Sigmoid colon (tissue), 7 donors: ENCODE measurements around the gene ARHGEF19. TPM values are rescaled to one million over a fixed set of nuclear protein-coding genes. Genes with fewer than 3 reads are reported as not detected.
"Not testable (repeated sequence)": the region's sequence is repeated elsewhere in the genome, so short reads cannot be mapped to it uniquely, and the experiment has no call there.

ENCODE experiments used
- DNase-seq: peaks from one replicate; pipeline ENCODE4 v3.0.0-alpha.2; 2019
- H3K27ac ChIP-seq, 4 donors: fragments of 200-600 bp; sonication (generic); one replicate each; pipeline ENCODE4 v1.5.1; 2016 to 2019; ENCODE audit warnings: mild to moderate bottlenecking in 1 of 4
- H3K27me3 ChIP-seq, 3 donors: fragments of 200-600 bp; sonication (generic); one replicate each; pipeline ENCODE4 v1.5.1; 2019; ENCODE audit warnings: mild to moderate bottlenecking in 1 of 3
- H3K36me3 ChIP-seq, 4 donors: fragments of 200-600 bp; sonication (generic); one replicate each; pipeline ENCODE4 v1.5.1; 2016 to 2019
- H3K4me1 ChIP-seq, 4 donors: fragments of 200-600 bp; sonication (generic); one replicate each; pipeline ENCODE4 v1.5.1; 2017 to 2019
- H3K4me3 ChIP-seq, 4 donors: fragments of 200-600 bp; sonication (generic); one replicate each; pipeline ENCODE4 v1.5.1; 2017 to 2019; ENCODE audit warnings: mild to moderate bottlenecking in 2 of 4, moderate library complexity in 1 of 4
- H3K9me3 ChIP-seq, 4 donors: fragments of 200-600 bp in 3 of 4; sonication (generic) in 3 of 4; one replicate each; pipeline versions ENCODE4 v1.5.1 to v1.6.1; 2013 to 2019
- EP300 ChIP-seq, 4 donors: sonication (generic); formaldehyde crosslinking; IDR thresholded peaks; one replicate each; pipeline ENCODE4 v1.6.1; 2017; ENCODE audit warnings: antibody characterized with exemption in 4 of 4
- POLR2A ChIP-seq, 2 donors: fragments of 450-650 bp; IDR thresholded peaks; one replicate each; pipeline ENCODE4 v1.6.1; 2016; ENCODE audit warnings: antibody characterized with exemption in 2 of 2, mild to moderate bottlenecking in 2 of 2, moderate library complexity in 2 of 2
- POLR2AphosphoS5 ChIP-seq, 4 donors: sonication (generic); formaldehyde crosslinking; IDR thresholded peaks; one replicate each; pipeline ENCODE4 v1.6.1; 2017; ENCODE audit warnings: antibody characterized with exemption in 4 of 4
- WGBS, 2 donors: extraction: QIAGEN DNeasy Blood & Tissue Kit; methylation state at CpG; one replicate each; pipeline ENCODE4 v1.1.7; 2013; 5-methylcytosine and 5-hydroxymethylcytosine counted together
- intact Hi-C: fragments of 100-400 bp; cut with DNase I; formaldehyde crosslinking; loops from one replicate; pipeline ENCODE4 v1.15.1; 2023
- polyA plus RNA-seq, 3 donors: library from polyadenylated mRNA; stranded (reverse); fragments of 200-250 nt; gene quantifications; one replicate each; pipeline ENCODE4 v1.2.3, GENCODE V29; 2013
- total RNA-seq, 4 donors: library from RNA; depleted of rRNA; stranded (reverse); fragments of >200 nt; gene quantifications; one replicate each; pipeline ENCODE4 v1.1.0, GENCODE V29; 2016
- TF ChIP-seq, protein P1 (sequence below), 4 experiments: fragments of 450-650 bp in 3 of 4; fragments of 200-600 bp in 1 of 4; IDR thresholded peaks; one replicate each; pipeline ENCODE4 v1.5.1; 2016 to 2019; ENCODE audit warnings: antibody characterized with exemption in 4 of 4, mild to moderate bottlenecking in 3 of 4, moderate library complexity in 2 of 4
- donor health status: healthy with polysubstance abuse.
- donor health status: Bipolar disorder and iron deficiency.
- donor health status: healthy.

Gene ARHGEF19
- total and polyA plus RNA-seq, 7 donors: 2.5 to 10.8 (median 4.0) TPM; not detected in 1

GRCh38 chr1:16229976-16230740 is 17.7 kb upstream of the ARHGEF19 start:
- H3K4me3 ChIP-seq: no peak overlapping the region
- peaks cover 0 to 6% (median 0%) of the 10 kb centered on the region in 4 donors for H3K36me3 ChIP-seq
- no peak overlapping the region for H3K27ac ChIP-seq
- peaks cover 0 to 8% (median 8%) of the 10 kb centered on the region in 4 donors for H3K4me1 ChIP-seq
- TF ChIP-seq POLR2AphosphoS5 (IDR thresholded peaks at IDR 0.05): no peak
- no peak for TF ChIP-seq EP300 (IDR thresholded peaks at IDR 0.05)
- no peak for TF ChIP-seq POLR2A (IDR thresholded peaks at IDR 0.05)
- TF ChIP-seq, protein P1, sequence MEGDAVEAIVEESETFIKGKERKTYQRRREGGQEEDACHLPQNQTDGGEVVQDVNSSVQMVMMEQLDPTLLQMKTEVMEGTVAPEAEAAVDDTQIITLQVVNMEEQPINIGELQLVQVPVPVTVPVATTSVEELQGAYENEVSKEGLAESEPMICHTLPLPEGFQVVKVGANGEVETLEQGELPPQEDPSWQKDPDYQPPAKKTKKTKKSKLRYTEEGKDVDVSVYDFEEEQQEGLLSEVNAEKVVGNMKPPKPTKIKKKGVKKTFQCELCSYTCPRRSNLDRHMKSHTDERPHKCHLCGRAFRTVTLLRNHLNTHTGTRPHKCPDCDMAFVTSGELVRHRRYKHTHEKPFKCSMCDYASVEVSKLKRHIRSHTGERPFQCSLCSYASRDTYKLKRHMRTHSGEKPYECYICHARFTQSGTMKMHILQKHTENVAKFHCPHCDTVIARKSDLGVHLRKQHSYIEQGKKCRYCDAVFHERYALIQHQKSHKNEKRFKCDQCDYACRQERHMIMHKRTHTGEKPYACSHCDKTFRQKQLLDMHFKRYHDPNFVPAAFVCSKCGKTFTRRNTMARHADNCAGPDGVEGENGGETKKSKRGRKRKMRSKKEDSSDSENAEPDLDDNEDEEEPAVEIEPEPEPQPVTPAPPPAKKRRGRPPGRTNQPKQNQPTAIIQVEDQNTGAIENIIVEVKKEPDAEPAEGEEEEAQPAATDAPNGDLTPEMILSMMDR (IDR thresholded peaks at IDR 0.05): no peak
- intact Hi-C loops: no loop called here
- 85 to 88% methylated on average over 13 of the region's 13 CpGs for WGBS, 2 donors
- H3K27me3 ChIP-seq: peaks cover 15 to 34% (median 31%) of the 10 kb centered on the region in 3 donors
- DNase-seq: no peak
- no peaks in the 10 kb centered on the region for H3K9me3 ChIP-seq

DNA sequence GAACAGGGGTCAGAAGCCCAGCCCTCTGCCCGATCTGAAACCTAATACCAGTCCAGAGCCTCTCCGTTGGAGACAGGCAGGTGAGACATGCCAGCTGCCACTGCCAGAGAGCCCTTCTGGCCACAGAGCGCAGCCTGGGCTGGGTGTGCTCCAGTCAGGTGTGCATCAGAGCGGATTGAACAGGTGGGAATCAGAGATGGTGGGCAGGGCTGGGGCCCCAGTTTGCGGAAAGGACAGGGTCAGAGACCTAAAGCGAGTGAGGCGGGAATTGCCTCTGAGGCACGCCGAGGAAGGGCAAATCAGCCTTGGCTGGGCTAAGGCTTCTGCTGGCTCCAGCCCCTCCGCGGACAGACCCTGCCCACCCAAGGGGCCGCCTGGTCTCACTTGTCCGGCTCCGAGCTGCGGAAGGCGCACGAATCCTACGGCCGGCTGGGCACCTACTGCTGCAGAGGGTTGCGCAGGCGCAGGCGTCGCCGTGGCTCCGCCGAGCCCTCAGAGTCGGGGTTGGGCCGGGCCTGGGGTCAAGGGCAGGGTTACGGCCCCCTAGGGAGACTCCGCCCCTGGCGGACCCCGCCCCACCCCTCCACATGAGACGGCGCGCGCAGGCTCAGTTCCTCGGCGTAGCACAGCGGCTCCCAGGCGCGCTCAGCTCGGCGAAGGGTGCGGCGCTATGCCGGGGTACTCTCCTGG is 14.2 kb upstream of the ARHGEF19 start:
- TF ChIP-seq POLR2AphosphoS5 (IDR thresholded peaks at IDR 0.05) (no peak), POLR2A (IDR thresholded peaks at IDR 0.05) (no peak), EP300 (IDR thresholded peaks at IDR 0.05) (no peak)
- TF ChIP-seq, protein P1 (IDR thresholded peaks at IDR 0.05): no peak
- H3K9me3 ChIP-seq: no peaks in the 10 kb centered on the region
- WGBS, 2 donors: 26 to 29% methylated on average over 46 of the region's 46 CpGs
- H3K27me3 ChIP-seq: peaks cover 15 to 36% (median 31%) of the 10 kb centered on the region in 3 donors
- H3K4me3 ChIP-seq: peak overlapping the region in 3 of 4 donors; percentile 9 to 22 (median 11)
- H3K36me3 ChIP-seq: no peaks in the 10 kb centered on the region
- H3K27ac ChIP-seq: no peak overlapping the region
- intact Hi-C loops: no loop called here
- DNase-seq: peak; percentile 62
- H3K4me1 ChIP-seq: peaks cover 0 to 8% (median 8%) of the 10 kb centered on the region in 4 donors

- Histone ChIP-seq H3K27me3 (peaks cover 15 to 36% (median 31%) of the 10 kb centered on the region in 3 donors), H3K36me3 (no peaks in the 10 kb centered on the region), H3K4me3 (no peak overlapping the region), H3K9me3 (no peaks in the 10 kb centered on the region), H3K27ac (no peak overlapping the region), H3K4me1 (peaks cover 0 to 8% (median 8%) of the 10 kb centered on the region in 4 donors)
- intact Hi-C loops: no loop called here
- no peak for DNase-seq
- 96 to 98% methylated on average over 7 of the region's 7 CpGs for WGBS, 2 donors
- TF ChIP-seq, protein P1 (IDR thresholded peaks at IDR 0.05): no peak
- TF ChIP-seq POLR2A (IDR thresholded peaks at IDR 0.05) (no peak), POLR2AphosphoS5 (IDR thresholded peaks at IDR 0.05) (no peak), EP300 (IDR thresholded peaks at IDR 0.05) (no peak)
These were observed 13.7 kb upstream of the ARHGEF19 start for GRCh38 chr1:16226129-16226489.

GRCh38 chr1:16224472-16224871 is 12.0 kb upstream of the ARHGEF19 start:
- Histone ChIP-seq H3K36me3 (no peaks in the 10 kb centered on the region), H3K4me1 (peaks cover 0 to 8% (median 8%) of the 10 kb centered on the region in 4 donors), H3K9me3 (no peaks in the 10 kb centered on the region), H3K27me3 (peaks cover 15 to 36% (median 31%) of the 10 kb centered on the region in 3 donors), H3K4me3 (no peak overlapping the region), H3K27ac (no peak overlapping the region)
- WGBS, 2 donors: 89 to 92% methylated on average over 3 of the region's 3 CpGs
- intact Hi-C loops: no loop called here
- TF ChIP-seq POLR2A (IDR thresholded peaks at IDR 0.05): no peak
- TF ChIP-seq, protein P1 (IDR thresholded peaks at IDR 0.05): no peak
- no peak for TF ChIP-seq EP300 (IDR thresholded peaks at IDR 0.05)
- no peak for TF ChIP-seq POLR2AphosphoS5 (IDR thresholded peaks at IDR 0.05)
- no peak for DNase-seq

- intact Hi-C loops, DNase-seq, H3K36me3 ChIP-seq, H3K9me3 ChIP-seq, H3K27ac ChIP-seq, H3K4me3 ChIP-seq: not testable (repeated sequence)
- H3K4me1 ChIP-seq: peaks cover 0 to 14% (median 11%) of the 10 kb centered on the region in 4 donors
- H3K27me3 ChIP-seq: peaks cover 14 to 28% (median 24%) of the 10 kb centered on the region in 3 donors
- WGBS, 2 donors: 93 to 95% methylated on average over 14 of the region's 14 CpGs
These were observed 10.3 kb upstream of the ARHGEF19 start for GRCh38 chr1:16222716-16223115.
